Left lung (tissue), 10 donors: ENCODE results near the gene INKA2. TPM values are rescaled to one million over a fixed set of nuclear protein-coding genes. Genes with fewer than 3 reads are reported as not detected.

Experiments used
- ATAC-seq: fragments of 200-7000 bp; cut with Tn5 transposase; one replicate; pipeline ENCODE4 v1.9.1; 2020; ENCODE audit warnings: moderate library complexity
- DNase-seq, 4 donors: peaks; one replicate each; pipeline ENCODE4 v3.0.0-alpha.2; 2013 to 2020
- H3K27ac ChIP-seq, 2 donors: fragments of 200-600 bp; sonication (generic) in 1 of 2; one replicate each; pipeline versions ENCODE4 v1.5.0 to v1.8.0; 2020 to 2021
- H3K27me3 ChIP-seq, 2 donors: fragments of 200-600 bp; sonication (generic) in 1 of 2; one replicate each; pipeline versions ENCODE4 v1.5.0 to v1.8.0; 2020 to 2021
- H3K36me3 ChIP-seq, 2 donors: fragments of 200-600 bp; sonication (generic) in 1 of 2; one replicate each; pipeline versions ENCODE4 v1.5.0 to v1.8.0; 2020 to 2021
- H3K4me1 ChIP-seq, 2 donors: fragments of 200-600 bp; one replicate each; pipeline ENCODE4 v1.8.0; 2021
- H3K4me3 ChIP-seq, 2 donors: fragments of 200-600 bp; sonication (generic) in 1 of 2; one replicate each; pipeline versions ENCODE4 v1.5.0 to v1.8.0; 2020 to 2021; ENCODE audit warnings: mild to moderate bottlenecking in 1 of 2
- H3K9me3 ChIP-seq, 2 donors: fragments of 200-600 bp; sonication (generic) in 1 of 2; one replicate each; pipeline versions ENCODE4 v1.5.0 to v1.8.0; 2020 to 2021
- CTCF ChIP-seq, 2 donors: fragments of 200-600 bp; sonication (generic) in 1 of 2; IDR thresholded peaks; one replicate each; pipeline versions ENCODE4 v1.5.0 to v1.8.0; 2021; ENCODE audit warnings: antibody characterized with exemption in 2 of 2
- intact Hi-C, 2 donors: fragments of 100-400 bp; cut with DNase I; formaldehyde crosslinking; loops; one replicate each; pipeline versions ENCODE4 v1.11.2 to v1.14.2; 2022
- polyA plus RNA-seq, 6 donors: library from polyadenylated mRNA; unstranded; fragments of 120-200 nt; gene quantifications; one replicate each; pipeline ENCODE4 v1.2.1, GENCODE V29; 2013; ENCODE audit not compliant: insufficient read length in 6 of 6
- total RNA-seq, 2 donors: library from RNA; stranded (reverse); fragmentation: NEBNext Ultra II Directional; extraction: Animal tissue kit (Norgen Biotek cat#: 25700); gene quantifications; one replicate each; pipeline ENCODE4 v1.2.1, GENCODE V29; 2021
- donor health status: DM: no; HTN: yes; CAD: no.
- donor health status: DM: no; HTN: no; CAD: no.

The INKA2 gene
- total and polyA plus RNA-seq, 8 donors = 3.4 to 13.8 (median 5.1) TPM

GRCh38 chr1:111775966-111776365 is 36.8 kb upstream of the INKA2 start:
- H3K36me3 ChIP-seq = no peaks in the 10 kb centered on the region
- H3K4me1 ChIP-seq = no peaks in the 10 kb centered on the region
- no peak overlapping the region for H3K4me3 ChIP-seq
- DNase-seq (no peak), ATAC-seq (no peak)
- TF ChIP-seq CTCF (IDR thresholded peaks at IDR 0.05) = no peak
- H3K27me3 ChIP-seq = no peaks in the 10 kb centered on the region
- no peak overlapping the region for H3K27ac ChIP-seq
- intact Hi-C loops = no loop called here
- no peaks in the 10 kb centered on the region for H3K9me3 ChIP-seq

GRCh38 chr1:111770916-111771315 is 31.7 kb upstream of the INKA2 start:
- no peak for TF ChIP-seq CTCF (IDR thresholded peaks at IDR 0.05)
- intact Hi-C loops = no loop called here
- ATAC-seq = no peak

GRCh38 chr1:111769517-111770146 is 30.4 kb upstream of the INKA2 start:
- peaks cover 0 to 42% of the 10 kb centered on the region in 2 donors for H3K36me3 ChIP-seq
- peak; percentile 56 to 71 for TF ChIP-seq CTCF (IDR thresholded peaks at IDR 0.05)
- DNase-seq (peak in 2 of 4 donors; percentile 65 to 77), ATAC-seq (peak; percentile 87)
- H3K27ac ChIP-seq = no peak overlapping the region
- H3K9me3 ChIP-seq = no peaks in the 10 kb centered on the region
- H3K4me3 ChIP-seq = no peak overlapping the region
- peaks cover 0 to 19% of the 10 kb centered on the region in 2 donors for H3K4me1 ChIP-seq
- intact Hi-C loops = no loop called here
- H3K27me3 ChIP-seq = no peaks in the 10 kb centered on the region

More at GRCh38 chr1:111770916-111771315, 31.7 kb upstream of the INKA2 start:
- Histone ChIP-seq H3K27me3 (no peaks in the 10 kb centered on the region), H3K36me3 (peaks cover 0 to 29% of the 10 kb centered on the region in 2 donors), H3K4me1 (peaks cover 0 to 19% of the 10 kb centered on the region in 2 donors), H3K9me3 (no peaks in the 10 kb centered on the region), H3K4me3 (no peak overlapping the region), H3K27ac (no peak overlapping the region)
- DNase-seq = no peak

GRCh38 chr1:111768625-111769024 is 29.4 kb upstream of the INKA2 start:
- Histone ChIP-seq H3K36me3 (peaks cover 0 to 52% of the 10 kb centered on the region in 2 donors), H3K4me1 (peaks cover 0 to 19% of the 10 kb centered on the region in 2 donors), H3K27ac (no peak overlapping the region), H3K27me3 (no peaks in the 10 kb centered on the region), H3K9me3 (no peaks in the 10 kb centered on the region), H3K4me3 (no peak overlapping the region)
- intact Hi-C loops = no loop called here
- no peak for ATAC-seq
- no peak for TF ChIP-seq CTCF (IDR thresholded peaks at IDR 0.05)
- no peak for DNase-seq

- Histone ChIP-seq H3K27ac (no peak overlapping the region), H3K9me3 (no peaks in the 10 kb centered on the region), H3K27me3 (no peaks in the 10 kb centered on the region), H3K36me3 (peaks cover 0 to 58% of the 10 kb centered on the region in 2 donors), H3K4me3 (no peak overlapping the region), H3K4me1 (peaks cover 0 to 19% of the 10 kb centered on the region in 2 donors)
- TF ChIP-seq CTCF (IDR thresholded peaks at IDR 0.05) = no peak
- no peak for ATAC-seq
- intact Hi-C loops = no loop called here
- no peak for DNase-seq
Observed at GRCh38 chr1:111768023-111768422, 28.8 kb upstream of the INKA2 start.
